HEK293 (cell line): Measurements from ENCODE around the gene GBF1.

Experiments used
- HOXC10 ChIP-seq: sonication (generic); formaldehyde crosslinking; IDR thresholded peaks from 2 replicates; pipeline ENCODE4 v1.8.1; 2023; ENCODE audit warnings: mild to moderate bottlenecking, missing genetic modification reagents
- KLF7 ChIP-seq: fragments of 450-650 bp; formaldehyde crosslinking; IDR thresholded peaks from 2 replicates; pipeline ENCODE4 v1.5.1; 2016; ENCODE audit warnings: missing biosample characterization, missing genetic modification characterization, borderline replicate concordance
- PRDM1 ChIP-seq: fragments of 450-650 bp; formaldehyde crosslinking; IDR thresholded peaks from 2 replicates; pipeline ENCODE4; 2016; ENCODE audit warnings: missing biosample characterization, missing genetic modification characterization
- SALL2 ChIP-seq: fragments of 450-650 bp; formaldehyde crosslinking; IDR thresholded peaks from 2 replicates; pipeline ENCODE4 v1.5.0; 2017; ENCODE audit warnings: missing biosample characterization, mild to moderate bottlenecking, missing genetic modification characterization, borderline replicate concordance
- YY1 ChIP-seq: fragments of 450-650 bp; formaldehyde crosslinking; IDR thresholded peaks from 2 replicates; pipeline ENCODE4 v1.5.1; 2018; ENCODE audit warnings: missing biosample characterization, missing genetic modification characterization
- ZBTB6 ChIP-seq: fragments of 450-650 bp; formaldehyde crosslinking; IDR thresholded peaks from 2 replicates; pipeline ENCODE4 v1.5.1; 2017; ENCODE audit warnings: missing biosample characterization, missing genetic modification characterization
- ZNF10 ChIP-seq: fragments of 450-650 bp; formaldehyde crosslinking; IDR thresholded peaks from 2 replicates; pipeline ENCODE4 v1.5.1; 2017; ENCODE audit warnings: missing biosample characterization, missing genetic modification characterization
- ZNF16 ChIP-seq: fragments of 450-650 bp; formaldehyde crosslinking; IDR thresholded peaks from 2 replicates; pipeline ENCODE4 v1.5.1; 2016; ENCODE audit warnings: low read depth, missing biosample characterization, missing genetic modification characterization
- ZNF2 ChIP-seq: fragments of 450-650 bp; formaldehyde crosslinking; IDR thresholded peaks from 2 replicates; pipeline ENCODE4 v1.5.1; 2016; ENCODE audit warnings: missing biosample characterization, missing genetic modification characterization
- ZNF248 ChIP-seq: fragments of 450-650 bp; formaldehyde crosslinking; IDR thresholded peaks from 2 replicates; pipeline ENCODE4 v1.5.1; 2017; ENCODE audit warnings: missing biosample characterization, missing genetic modification characterization
- ZNF292 ChIP-seq: fragments of 450-650 bp; formaldehyde crosslinking; IDR thresholded peaks from 2 replicates; pipeline ENCODE4 v1.5.1; 2016; ENCODE audit warnings: low read depth, missing biosample characterization, missing genetic modification characterization, borderline replicate concordance
- ZNF335 ChIP-seq: fragments of 450-650 bp; formaldehyde crosslinking; conservative IDR thresholded peaks from 2 replicates; pipeline ENCODE4 v1.5.1; 2016; ENCODE audit warnings: missing biosample characterization, missing genetic modification characterization
- ZNF341 ChIP-seq: fragments of 450-650 bp; formaldehyde crosslinking; IDR thresholded peaks from 2 replicates; pipeline ENCODE4; 2016; ENCODE audit warnings: low read depth, missing biosample characterization, missing genetic modification characterization
- ZNF426 ChIP-seq: fragments of 450-650 bp; formaldehyde crosslinking; IDR thresholded peaks from 2 replicates; pipeline ENCODE4 v1.5.1; 2017; ENCODE audit warnings: missing biosample characterization, missing genetic modification characterization, mild to moderate bottlenecking, inconsistent platforms, moderate library complexity
- ZNF473 ChIP-seq: fragments of 450-650 bp; formaldehyde crosslinking; IDR thresholded peaks from 2 replicates; pipeline ENCODE4 v1.5.1; 2017; ENCODE audit warnings: missing biosample characterization, missing genetic modification characterization
- ZNF510 ChIP-seq: fragments of 450-650 bp; formaldehyde crosslinking; IDR thresholded peaks from 2 replicates; pipeline ENCODE4 v1.5.1; 2018; ENCODE audit warnings: mild to moderate bottlenecking, missing genetic modification characterization, missing biosample characterization; ENCODE audit not compliant: insufficient replicate concordance
- ZNF529 ChIP-seq: fragments of 450-650 bp; formaldehyde crosslinking; IDR thresholded peaks from 2 replicates; pipeline ENCODE4 v1.5.1; 2017; ENCODE audit warnings: missing genetic modification characterization, missing biosample characterization; ENCODE audit not compliant: insufficient replicate concordance
- ZNF571 ChIP-seq: fragments of 450-650 bp; formaldehyde crosslinking; IDR thresholded peaks from 2 replicates; pipeline ENCODE4 v1.5.0; 2017; ENCODE audit warnings: missing biosample characterization, missing genetic modification characterization
- TF ChIP-seq, protein P1 (sequence below): fragments of 450-650 bp; formaldehyde crosslinking; IDR thresholded peaks from 2 replicates; pipeline ENCODE4 v1.5.1; 2016; ENCODE audit warnings: missing biosample characterization, missing genetic modification characterization
- TF ChIP-seq, protein P2 (sequence below): fragments of 450-650 bp; formaldehyde crosslinking; IDR thresholded peaks from 2 replicates; pipeline ENCODE4 v1.5.1; 2016; ENCODE audit warnings: missing biosample characterization, missing genetic modification characterization, low read depth
- TF ChIP-seq, protein P3 (sequence below): fragments of 450-650 bp; formaldehyde crosslinking; IDR thresholded peaks from 2 replicates; pipeline ENCODE4 v1.5.1; 2016; ENCODE audit warnings: missing biosample characterization, missing genetic modification characterization
- TF ChIP-seq, protein P4 (sequence below): fragments of 450-650 bp; formaldehyde crosslinking; IDR thresholded peaks from 2 replicates; pipeline ENCODE4 v1.5.1; 2016; ENCODE audit warnings: missing biosample characterization, missing genetic modification characterization
- TF ChIP-seq, protein P5 (sequence below): fragments of 450-650 bp; formaldehyde crosslinking; conservative IDR thresholded peaks from 2 replicates; pipeline ENCODE4 v1.5.1; 2016; ENCODE audit warnings: low read depth, missing biosample characterization, missing genetic modification characterization

GBF1 gene

GRCh38 chr10:102245082-102245931, at the start of gene GBF1 (continued):
- no peak; the same call in 1 of the 2 replicates for TF ChIP-seq ZBTB6 (tag by site-specific recombination)
- TF ChIP-seq ZNF473 (tag by site-specific recombination) = no peak
- TF ChIP-seq KLF7 (tag by site-specific recombination) = no peak; the same call in 1 of the 2 replicates
- no peak for TF ChIP-seq SALL2 (tag by site-specific recombination)
- no peak for TF ChIP-seq ZNF16 (tag by site-specific recombination)
- no peak for TF ChIP-seq ZNF426
- TF ChIP-seq ZNF571 (tag by site-specific recombination) = no peak
- TF ChIP-seq, protein P1, sequence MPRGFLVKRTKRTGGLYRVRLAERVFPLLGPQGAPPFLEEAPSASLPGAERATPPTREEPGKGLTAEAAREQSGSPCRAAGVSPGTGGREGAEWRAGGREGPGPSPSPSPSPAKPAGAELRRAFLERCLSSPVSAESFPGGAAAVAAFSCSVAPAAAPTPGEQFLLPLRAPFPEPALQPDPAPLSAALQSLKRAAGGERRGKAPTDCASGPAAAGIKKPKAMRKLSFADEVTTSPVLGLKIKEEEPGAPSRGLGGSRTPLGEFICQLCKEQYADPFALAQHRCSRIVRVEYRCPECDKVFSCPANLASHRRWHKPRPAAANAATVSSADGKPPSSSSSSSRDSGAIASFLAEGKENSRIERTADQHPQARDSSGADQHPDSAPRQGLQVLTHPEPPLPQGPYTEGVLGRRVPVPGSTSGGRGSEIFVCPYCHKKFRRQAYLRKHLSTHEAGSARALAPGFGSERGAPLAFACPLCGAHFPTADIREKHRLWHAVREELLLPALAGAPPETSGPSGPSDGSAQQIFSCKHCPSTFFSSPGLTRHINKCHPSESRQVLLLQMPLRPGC (tag by site-specific recombination) = peak; percentile 50
- peak; percentile 84; the same call in 1 of the 2 replicates for TF ChIP-seq YY1 (tag by site-specific recombination)
- TF ChIP-seq ZNF510 (tag by site-specific recombination) = no peak
- no peak for TF ChIP-seq ZNF248 (tag by site-specific recombination)
- no peak for TF ChIP-seq ZNF10 (tag by site-specific recombination)
- TF ChIP-seq, protein P2, sequence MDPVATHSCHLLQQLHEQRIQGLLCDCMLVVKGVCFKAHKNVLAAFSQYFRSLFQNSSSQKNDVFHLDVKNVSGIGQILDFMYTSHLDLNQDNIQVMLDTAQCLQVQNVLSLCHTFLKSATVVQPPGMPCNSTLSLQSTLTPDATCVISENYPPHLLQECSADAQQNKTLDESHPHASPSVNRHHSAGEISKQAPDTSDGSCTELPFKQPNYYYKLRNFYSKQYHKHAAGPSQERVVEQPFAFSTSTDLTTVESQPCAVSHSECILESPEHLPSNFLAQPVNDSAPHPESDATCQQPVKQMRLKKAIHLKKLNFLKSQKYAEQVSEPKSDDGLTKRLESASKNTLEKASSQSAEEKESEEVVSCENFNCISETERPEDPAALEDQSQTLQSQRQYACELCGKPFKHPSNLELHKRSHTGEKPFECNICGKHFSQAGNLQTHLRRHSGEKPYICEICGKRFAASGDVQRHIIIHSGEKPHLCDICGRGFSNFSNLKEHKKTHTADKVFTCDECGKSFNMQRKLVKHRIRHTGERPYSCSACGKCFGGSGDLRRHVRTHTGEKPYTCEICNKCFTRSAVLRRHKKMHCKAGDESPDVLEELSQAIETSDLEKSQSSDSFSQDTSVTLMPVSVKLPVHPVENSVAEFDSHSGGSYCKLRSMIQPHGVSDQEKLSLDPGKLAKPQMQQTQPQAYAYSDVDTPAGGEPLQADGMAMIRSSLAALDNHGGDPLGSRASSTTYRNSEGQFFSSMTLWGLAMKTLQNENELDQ (tag by site-specific recombination) = no peak
- TF ChIP-seq PRDM1 = no peak
- no peak for TF ChIP-seq ZNF529 (tag by site-specific recombination)
- TF ChIP-seq ZNF292 (tag by site-specific recombination) = no peak
- TF ChIP-seq ZNF341 (tag by site-specific recombination) = no peak
- TF ChIP-seq, protein P3, sequence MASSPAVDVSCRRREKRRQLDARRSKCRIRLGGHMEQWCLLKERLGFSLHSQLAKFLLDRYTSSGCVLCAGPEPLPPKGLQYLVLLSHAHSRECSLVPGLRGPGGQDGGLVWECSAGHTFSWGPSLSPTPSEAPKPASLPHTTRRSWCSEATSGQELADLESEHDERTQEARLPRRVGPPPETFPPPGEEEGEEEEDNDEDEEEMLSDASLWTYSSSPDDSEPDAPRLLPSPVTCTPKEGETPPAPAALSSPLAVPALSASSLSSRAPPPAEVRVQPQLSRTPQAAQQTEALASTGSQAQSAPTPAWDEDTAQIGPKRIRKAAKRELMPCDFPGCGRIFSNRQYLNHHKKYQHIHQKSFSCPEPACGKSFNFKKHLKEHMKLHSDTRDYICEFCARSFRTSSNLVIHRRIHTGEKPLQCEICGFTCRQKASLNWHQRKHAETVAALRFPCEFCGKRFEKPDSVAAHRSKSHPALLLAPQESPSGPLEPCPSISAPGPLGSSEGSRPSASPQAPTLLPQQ = no peak; the same call in 1 of the 2 replicates
- TF ChIP-seq, protein P4, sequence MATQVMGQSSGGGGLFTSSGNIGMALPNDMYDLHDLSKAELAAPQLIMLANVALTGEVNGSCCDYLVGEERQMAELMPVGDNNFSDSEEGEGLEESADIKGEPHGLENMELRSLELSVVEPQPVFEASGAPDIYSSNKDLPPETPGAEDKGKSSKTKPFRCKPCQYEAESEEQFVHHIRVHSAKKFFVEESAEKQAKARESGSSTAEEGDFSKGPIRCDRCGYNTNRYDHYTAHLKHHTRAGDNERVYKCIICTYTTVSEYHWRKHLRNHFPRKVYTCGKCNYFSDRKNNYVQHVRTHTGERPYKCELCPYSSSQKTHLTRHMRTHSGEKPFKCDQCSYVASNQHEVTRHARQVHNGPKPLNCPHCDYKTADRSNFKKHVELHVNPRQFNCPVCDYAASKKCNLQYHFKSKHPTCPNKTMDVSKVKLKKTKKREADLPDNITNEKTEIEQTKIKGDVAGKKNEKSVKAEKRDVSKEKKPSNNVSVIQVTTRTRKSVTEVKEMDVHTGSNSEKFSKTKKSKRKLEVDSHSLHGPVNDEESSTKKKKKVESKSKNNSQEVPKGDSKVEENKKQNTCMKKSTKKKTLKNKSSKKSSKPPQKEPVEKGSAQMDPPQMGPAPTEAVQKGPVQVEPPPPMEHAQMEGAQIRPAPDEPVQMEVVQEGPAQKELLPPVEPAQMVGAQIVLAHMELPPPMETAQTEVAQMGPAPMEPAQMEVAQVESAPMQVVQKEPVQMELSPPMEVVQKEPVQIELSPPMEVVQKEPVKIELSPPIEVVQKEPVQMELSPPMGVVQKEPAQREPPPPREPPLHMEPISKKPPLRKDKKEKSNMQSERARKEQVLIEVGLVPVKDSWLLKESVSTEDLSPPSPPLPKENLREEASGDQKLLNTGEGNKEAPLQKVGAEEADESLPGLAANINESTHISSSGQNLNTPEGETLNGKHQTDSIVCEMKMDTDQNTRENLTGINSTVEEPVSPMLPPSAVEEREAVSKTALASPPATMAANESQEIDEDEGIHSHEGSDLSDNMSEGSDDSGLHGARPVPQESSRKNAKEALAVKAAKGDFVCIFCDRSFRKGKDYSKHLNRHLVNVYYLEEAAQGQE (tag by site-specific recombination) = 0 out of 2 replicates have a peak, but pooled peaks have one; percentile 17
- TF ChIP-seq, protein P5, sequence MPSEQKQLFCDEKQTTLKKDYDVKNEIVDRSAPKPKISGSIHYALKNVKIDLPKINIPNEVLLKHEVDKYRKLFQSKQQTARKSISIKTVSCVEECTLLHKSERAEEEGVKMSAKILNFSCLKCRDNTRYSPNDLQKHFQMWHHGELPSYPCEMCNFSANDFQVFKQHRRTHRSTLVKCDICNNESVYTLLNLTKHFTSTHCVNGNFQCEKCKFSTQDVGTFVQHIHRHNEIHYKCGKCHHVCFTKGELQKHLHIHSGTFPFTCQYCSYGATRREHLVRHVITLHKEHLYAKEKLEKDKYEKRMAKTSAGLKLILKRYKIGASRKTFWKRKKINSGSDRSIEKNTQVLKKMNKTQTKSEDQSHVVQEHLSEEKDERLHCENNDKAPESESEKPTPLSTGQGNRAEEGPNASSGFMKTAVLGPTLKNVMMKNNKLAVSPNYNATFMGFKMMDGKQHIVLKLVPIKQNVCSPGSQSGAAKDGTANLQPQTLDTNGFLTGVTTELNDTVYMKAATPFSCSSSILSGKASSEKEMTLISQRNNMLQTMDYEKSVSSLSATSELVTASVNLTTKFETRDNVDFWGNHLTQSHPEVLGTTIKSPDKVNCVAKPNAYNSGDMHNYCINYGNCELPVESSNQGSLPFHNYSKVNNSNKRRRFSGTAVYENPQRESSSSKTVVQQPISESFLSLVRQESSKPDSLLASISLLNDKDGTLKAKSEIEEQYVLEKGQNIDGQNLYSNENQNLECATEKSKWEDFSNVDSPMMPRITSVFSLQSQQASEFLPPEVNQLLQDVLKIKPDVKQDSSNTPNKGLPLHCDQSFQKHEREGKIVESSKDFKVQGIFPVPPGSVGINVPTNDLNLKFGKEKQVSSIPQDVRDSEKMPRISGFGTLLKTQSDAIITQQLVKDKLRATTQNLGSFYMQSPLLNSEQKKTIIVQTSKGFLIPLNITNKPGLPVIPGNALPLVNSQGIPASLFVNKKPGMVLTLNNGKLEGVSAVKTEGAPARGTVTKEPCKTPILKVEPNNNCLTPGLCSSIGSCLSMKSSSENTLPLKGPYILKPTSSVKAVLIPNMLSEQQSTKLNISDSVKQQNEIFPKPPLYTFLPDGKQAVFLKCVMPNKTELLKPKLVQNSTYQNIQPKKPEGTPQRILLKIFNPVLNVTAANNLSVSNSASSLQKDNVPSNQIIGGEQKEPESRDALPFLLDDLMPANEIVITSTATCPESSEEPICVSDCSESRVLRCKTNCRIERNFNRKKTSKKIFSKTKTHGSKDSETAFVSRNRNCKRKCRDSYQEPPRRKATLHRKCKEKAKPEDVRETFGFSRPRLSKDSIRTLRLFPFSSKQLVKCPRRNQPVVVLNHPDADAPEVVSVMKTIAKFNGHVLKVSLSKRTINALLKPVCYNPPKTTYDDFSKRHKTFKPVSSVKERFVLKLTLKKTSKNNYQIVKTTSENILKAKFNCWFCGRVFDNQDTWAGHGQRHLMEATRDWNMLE = no peak
- TF ChIP-seq ZNF335 (tag by site-specific recombination) = peak; percentile 99
- TF ChIP-seq ZNF2 (tag by site-specific recombination) = peak; percentile 89; the same call in 1 of the 2 replicates
- no peak for TF ChIP-seq HOXC10 (CRISPR knock-in tag)
